Endothelial cell (in vitro differentiated cells): Measurements from ENCODE around the gene AGAP4. TPM values are rescaled to one million over a fixed set of nuclear protein-coding genes. Genes with fewer than 3 reads are reported as not detected.
"Not testable (repeated sequence)": the region's sequence is repeated elsewhere in the genome, so short reads cannot be mapped to it uniquely, and the experiment has no call there.

Experiments
- DNase-seq: peaks from one replicate; pipeline ENCODE4 v3.0.0; 2021; ENCODE audit warnings: low spot score
- H3K27ac Mint-ChIP-seq: one replicate; pipeline ENCODE4 v1.8.0; 2021; ENCODE audit warnings: mixed read lengths, inconsistent platforms; ENCODE audit not compliant: unreplicated experiment
- H3K27me3 Mint-ChIP-seq: one replicate; pipeline ENCODE4 v1.8.0; 2021; ENCODE audit warnings: mild to moderate bottlenecking, moderate library complexity, mixed read lengths, inconsistent platforms; ENCODE audit not compliant: unreplicated experiment
- H3K36me3 Mint-ChIP-seq: one replicate; pipeline ENCODE4 v1.8.0; 2021; ENCODE audit warnings: mild to moderate bottlenecking, low read depth, mixed read lengths, inconsistent platforms; ENCODE audit not compliant: unreplicated experiment
- H3K4me1 Mint-ChIP-seq: one replicate; pipeline ENCODE4 v1.8.0; 2021; ENCODE audit warnings: mild to moderate bottlenecking, mixed read lengths, inconsistent platforms; ENCODE audit not compliant: unreplicated experiment
- H3K4me3 Mint-ChIP-seq: one replicate; pipeline ENCODE4 v1.8.0; 2021; ENCODE audit warnings: mild to moderate bottlenecking, mixed read lengths, inconsistent platforms; ENCODE audit not compliant: unreplicated experiment
- H3K9me3 Mint-ChIP-seq: one replicate; pipeline ENCODE4 v1.8.0; 2021; ENCODE audit warnings: mixed read lengths, inconsistent platforms; ENCODE audit not compliant: unreplicated experiment
- total RNA-seq: library from RNA; stranded (reverse); fragmentation: NEBNext Ultra II Directional; extraction: Animal tissue kit (Norgen Biotek cat#: 25700); gene quantifications from one replicate; pipeline ENCODE4 v1.2.1, GENCODE V29; 2021; ENCODE audit not compliant: unreplicated experiment
- TF ChIP-seq, protein P1 (sequence below): fragments of 200-600 bp; sonication (generic); IDR thresholded peaks from one replicate; pipeline ENCODE4 v1.5.0; 2021; ENCODE audit warnings: antibody characterized with exemption; ENCODE audit not compliant: unreplicated experiment

AGAP4 gene
- total RNA-seq, 1 donor from 2014 or later, result 30.4 TPM

DNA sequence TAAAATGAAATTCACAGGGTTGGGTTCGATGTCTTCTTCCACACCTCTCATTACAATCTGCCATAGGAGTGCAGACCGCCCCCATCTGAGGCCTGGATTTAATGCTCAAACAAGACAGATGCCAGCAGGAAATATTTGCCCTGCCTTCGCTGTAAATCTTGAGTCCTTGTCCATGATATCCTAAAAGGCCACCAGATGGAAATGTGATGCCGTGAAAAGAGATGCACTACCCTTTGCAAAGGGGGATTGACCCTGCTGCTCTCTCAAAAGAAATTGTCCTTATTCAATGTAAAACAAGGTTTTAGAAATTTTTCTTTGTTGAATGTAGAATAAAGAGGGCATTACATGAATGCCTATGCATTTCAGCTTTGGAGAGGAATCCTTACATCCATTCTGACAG lies 37.5 kb downstream of the AGAP4 start:
- Mint-ChIP-seq H3K4me3 (no peak overlapping the region), H3K27me3 (peaks cover 4% of the 10 kb centered on the region), H3K27ac (no peak overlapping the region), H3K36me3 (no peaks in the 10 kb centered on the region), H3K4me1 (peaks cover 12% of the 10 kb centered on the region), H3K9me3 (no peaks in the 10 kb centered on the region)
- DNase-seq, result no peak
- TF ChIP-seq, protein P1, sequence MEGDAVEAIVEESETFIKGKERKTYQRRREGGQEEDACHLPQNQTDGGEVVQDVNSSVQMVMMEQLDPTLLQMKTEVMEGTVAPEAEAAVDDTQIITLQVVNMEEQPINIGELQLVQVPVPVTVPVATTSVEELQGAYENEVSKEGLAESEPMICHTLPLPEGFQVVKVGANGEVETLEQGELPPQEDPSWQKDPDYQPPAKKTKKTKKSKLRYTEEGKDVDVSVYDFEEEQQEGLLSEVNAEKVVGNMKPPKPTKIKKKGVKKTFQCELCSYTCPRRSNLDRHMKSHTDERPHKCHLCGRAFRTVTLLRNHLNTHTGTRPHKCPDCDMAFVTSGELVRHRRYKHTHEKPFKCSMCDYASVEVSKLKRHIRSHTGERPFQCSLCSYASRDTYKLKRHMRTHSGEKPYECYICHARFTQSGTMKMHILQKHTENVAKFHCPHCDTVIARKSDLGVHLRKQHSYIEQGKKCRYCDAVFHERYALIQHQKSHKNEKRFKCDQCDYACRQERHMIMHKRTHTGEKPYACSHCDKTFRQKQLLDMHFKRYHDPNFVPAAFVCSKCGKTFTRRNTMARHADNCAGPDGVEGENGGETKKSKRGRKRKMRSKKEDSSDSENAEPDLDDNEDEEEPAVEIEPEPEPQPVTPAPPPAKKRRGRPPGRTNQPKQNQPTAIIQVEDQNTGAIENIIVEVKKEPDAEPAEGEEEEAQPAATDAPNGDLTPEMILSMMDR, result no peak

DNA sequence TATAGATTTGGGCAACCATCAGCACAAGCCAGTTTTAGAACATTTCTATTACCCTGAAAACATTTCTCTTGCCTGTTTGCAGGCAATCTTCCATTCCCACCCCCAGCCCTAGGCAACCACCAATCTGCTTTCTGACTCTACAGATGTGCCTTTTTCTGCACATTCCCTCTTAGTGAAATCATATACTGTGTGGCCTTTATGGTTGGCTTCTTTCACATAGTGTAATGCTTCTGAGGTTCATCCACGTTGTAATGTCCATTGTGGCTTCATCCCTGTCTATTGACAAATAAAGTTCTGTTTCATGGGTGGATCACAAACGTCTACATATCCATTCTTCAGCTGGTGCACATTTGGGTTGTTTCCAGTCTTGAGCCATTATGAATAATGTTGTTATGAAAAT lies 42.3 kb downstream of the AGAP4 start:
- H3K9me3 Mint-ChIP-seq, H3K36me3 Mint-ChIP-seq, H3K4me3 Mint-ChIP-seq, H3K27ac Mint-ChIP-seq, H3K27me3 Mint-ChIP-seq, DNase-seq: not testable (repeated sequence)
- peaks cover 23% of the 10 kb centered on the region for H3K4me1 Mint-ChIP-seq

DNA sequence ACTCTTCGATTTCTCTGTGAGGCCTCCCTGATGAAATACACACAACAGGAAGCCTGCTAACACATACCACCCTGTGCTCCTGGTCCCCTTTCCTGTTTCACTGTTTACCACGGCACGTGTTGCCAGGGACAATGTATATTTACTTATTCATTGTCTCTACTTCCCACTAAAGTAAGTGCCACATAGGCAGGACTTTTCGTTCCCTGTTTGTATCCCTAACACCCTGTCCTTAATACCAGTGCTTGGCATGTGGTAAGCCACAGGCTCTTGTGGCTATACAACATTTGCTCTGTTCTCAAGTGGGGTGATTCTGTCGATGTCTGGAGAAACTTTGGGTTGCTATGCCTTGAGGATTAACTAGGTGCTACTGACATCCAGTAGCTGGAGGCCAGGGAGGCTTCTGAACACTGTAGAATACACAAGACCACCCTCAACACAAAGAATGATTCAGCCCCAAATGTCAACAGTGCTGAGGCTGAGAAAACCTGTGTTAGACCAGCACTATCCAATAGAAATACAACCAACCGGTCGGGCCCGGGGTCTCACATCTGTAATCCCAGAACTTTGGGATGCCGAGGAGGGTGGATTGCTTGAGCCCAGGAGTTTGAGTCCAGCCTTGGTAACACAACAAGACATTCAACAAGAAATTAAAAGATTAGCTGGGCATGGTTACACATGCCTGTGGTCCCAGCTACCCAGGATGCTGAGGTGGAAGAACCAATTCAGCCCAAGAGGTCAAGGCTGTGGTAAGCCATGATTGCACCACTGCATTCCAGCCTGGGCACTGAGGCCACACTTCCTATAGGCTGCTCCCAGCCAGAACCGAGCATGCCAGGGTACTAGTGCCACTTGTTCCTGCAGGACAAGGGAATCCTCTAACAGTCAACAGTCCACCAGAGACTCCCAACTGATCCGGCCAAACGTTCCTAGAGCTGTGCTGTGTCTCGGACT lies 44.0 kb downstream of the AGAP4 start:
- Mint-ChIP-seq H3K4me3 (peak overlapping the region; percentile 60), H3K27ac (peak overlapping the region; percentile 96), H3K4me1 (peaks cover 23% of the 10 kb centered on the region)
- not testable (repeated sequence) for H3K9me3 Mint-ChIP-seq, H3K27me3 Mint-ChIP-seq, H3K36me3 Mint-ChIP-seq
- DNase-seq, result peak; percentile 53

DNA sequence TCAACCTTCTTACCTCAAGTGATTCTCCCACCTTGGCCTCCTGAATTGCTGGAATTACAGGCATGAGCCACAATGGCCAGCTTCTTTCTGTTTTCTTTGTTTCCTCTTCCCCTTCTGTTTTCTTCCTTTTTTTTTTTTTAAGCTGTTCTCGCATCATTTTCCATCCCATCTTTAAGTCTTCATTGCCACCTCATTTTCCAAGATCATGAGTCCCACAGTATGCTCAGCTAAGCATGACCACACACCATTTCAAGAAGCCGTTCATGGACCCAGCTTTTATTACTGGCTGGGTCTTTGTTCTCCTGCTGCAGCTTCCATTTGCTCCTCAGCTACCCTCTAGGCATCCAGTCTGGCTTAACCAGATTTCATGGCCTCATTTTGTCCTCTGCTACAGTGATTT lies 52.5 kb downstream of the AGAP4 start:
- not testable (repeated sequence) for DNase-seq, H3K27me3 Mint-ChIP-seq, H3K27ac Mint-ChIP-seq, H3K4me1 Mint-ChIP-seq, H3K4me3 Mint-ChIP-seq, H3K9me3 Mint-ChIP-seq
- H3K36me3 Mint-ChIP-seq, result peaks cover 17% of the 10 kb centered on the region

DNA sequence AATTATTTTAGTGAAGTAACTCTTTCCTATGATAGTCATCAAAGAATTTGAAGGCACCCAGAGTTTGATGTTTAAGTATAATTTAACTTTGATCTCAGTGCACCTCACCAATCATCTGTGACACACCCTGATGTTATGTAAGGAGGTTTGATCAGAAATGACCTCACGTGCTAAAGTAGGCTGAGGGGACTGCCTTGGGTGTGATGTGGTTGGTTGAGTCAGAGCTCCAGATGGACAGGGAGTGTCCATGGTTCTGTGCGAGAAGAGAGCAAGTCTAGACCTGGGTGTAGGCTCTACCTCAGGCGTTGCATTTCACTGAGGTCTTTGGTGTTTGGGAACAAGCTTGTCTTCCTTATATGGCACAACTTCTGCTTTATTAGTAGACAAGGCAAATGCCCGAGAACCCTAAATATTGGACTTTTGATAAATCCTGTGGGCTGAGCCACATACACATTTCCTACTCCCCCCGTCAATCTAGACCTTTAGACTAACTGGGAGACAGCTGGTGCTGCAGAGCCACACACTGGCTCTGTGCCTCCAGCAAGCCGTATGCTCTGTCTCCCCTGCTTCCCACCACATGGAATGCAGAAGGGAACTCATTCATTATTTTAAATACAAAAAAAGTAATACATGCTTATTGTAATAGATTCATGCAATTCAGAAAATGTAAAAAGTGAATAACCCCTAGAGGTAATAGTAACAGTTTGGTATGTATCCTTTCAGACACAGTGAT lies 56.4 kb downstream of the AGAP4 start:
- peaks cover 27% of the 10 kb centered on the region for H3K36me3 Mint-ChIP-seq
- not testable (repeated sequence) for DNase-seq, H3K4me3 Mint-ChIP-seq, H3K27me3 Mint-ChIP-seq, H3K27ac Mint-ChIP-seq, H3K9me3 Mint-ChIP-seq, H3K4me1 Mint-ChIP-seq

DNA sequence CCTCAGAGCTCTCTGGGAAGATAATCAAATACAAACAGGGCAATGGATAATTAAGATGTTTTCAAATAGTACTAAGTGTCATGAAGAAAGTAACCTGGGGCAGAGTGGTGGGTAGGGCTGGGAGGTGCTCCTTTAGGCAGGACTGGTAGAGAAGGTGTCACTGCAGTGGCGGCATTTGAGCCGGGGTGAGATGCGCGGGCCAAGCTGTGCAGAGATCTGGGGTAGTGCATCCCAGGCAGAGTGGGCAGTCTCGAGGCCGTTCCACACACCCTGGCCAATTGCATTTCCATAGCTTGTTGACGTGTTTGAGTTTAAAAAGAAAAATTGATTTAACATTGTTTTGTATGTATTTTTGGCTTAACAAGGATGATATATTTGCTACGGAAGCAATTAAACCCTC lies 57.3 kb downstream of the AGAP4 start:
- H3K4me3 Mint-ChIP-seq, H3K4me1 Mint-ChIP-seq, H3K27me3 Mint-ChIP-seq: not testable (repeated sequence)

DNA sequence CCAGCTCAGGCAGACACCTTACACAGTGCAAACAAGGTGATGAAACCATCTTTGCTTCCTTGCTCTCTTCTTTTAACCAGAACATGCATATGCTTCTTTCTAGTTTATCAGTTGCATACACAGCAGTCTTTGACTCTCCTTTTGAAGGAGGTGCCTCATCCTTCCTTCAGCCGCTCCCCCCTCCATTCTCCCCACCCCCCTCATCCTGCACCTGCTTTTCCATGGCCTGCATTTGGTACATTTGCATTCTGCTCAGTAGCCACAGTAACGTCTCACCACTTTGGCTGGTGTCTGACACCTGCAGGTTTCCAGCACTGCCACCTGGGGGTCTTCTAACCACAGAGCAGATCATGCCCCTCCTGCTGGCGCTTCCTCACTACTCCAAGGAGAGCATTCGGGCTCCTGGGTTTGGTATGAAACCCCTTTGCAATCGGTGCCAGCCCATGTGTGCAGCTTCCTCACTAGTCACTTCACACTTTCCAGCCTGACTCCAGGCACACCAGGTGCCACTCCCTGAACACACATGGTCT lies 60.0 kb downstream of the AGAP4 start:
- not testable (repeated sequence) for DNase-seq, H3K9me3 Mint-ChIP-seq, H3K4me3 Mint-ChIP-seq, H3K4me1 Mint-ChIP-seq, H3K27me3 Mint-ChIP-seq, H3K27ac Mint-ChIP-seq
- H3K36me3 Mint-ChIP-seq, result peaks cover 22% of the 10 kb centered on the region

More for the DNA sequence above, 57.3 kb downstream of the AGAP4 start:
- H3K36me3 Mint-ChIP-seq, result peaks cover 32% of the 10 kb centered on the region
- H3K9me3 Mint-ChIP-seq, DNase-seq, H3K27ac Mint-ChIP-seq: not testable (repeated sequence)

DNA sequence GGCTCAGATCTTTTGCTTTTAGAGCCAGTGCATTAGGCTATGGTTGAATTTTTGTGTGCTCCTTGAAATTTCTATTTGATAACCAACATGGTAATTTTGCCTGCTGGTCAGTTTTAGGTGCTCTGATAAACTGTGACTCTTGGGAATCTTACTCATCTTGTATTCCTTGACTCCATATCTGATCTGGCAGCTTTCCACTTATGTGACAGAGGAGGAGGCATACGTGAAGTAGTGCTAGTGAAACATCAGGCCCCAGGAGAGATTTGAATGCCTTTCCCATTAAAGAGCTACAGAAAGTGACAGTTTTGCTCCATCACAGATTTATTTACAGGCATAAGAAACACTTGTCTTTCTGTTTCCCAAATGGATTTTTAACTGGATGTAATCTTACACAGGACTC lies 61.1 kb downstream of the AGAP4 start:
- DNase-seq, H3K4me3 Mint-ChIP-seq, H3K9me3 Mint-ChIP-seq, H3K27me3 Mint-ChIP-seq, H3K27ac Mint-ChIP-seq, H3K4me1 Mint-ChIP-seq: not testable (repeated sequence)
- H3K36me3 Mint-ChIP-seq, result peaks cover 22% of the 10 kb centered on the region

Other genes starting within 250 kb of the AGAP4 start
- 11.9 TPM for gene ZFAND4, start 174.7 kb downstream of the AGAP4 start, total RNA-seq
- 95.2 TPM for gene WASHC2C, start 120.2 kb downstream of the AGAP4 start, total RNA-seq
- 57.9 TPM for gene TIMM23, start 125.0 kb upstream of the AGAP4 start, total RNA-seq
- 191 TPM for gene NCOA4, start 183.1 kb upstream of the AGAP4 start, total RNA-seq
- gene MSMB, start 198.8 kb upstream of the AGAP4 start, total RNA-seq, result not detected